ENCODE data around the gene ZNF641. TPM values are rescaled to one million over a fixed set of nuclear protein-coding genes. Genes with fewer than 3 reads are reported as not detected.

Gene ZNF641
- total and polyA plus RNA-seq, 2 of the 13 experiments (the other 11 are each of a cell fraction or from before 2014, with no cell fraction given), result 4.4 to 6.6 TPM

GRCh38 chr12:48351022-48351708, 446 bp upstream of the ZNF641 start (continued):
- peak in 1 of 2 experiments; percentile 38; a peak in 2 of 4 replicates for TF ChIP-seq POLR2A (IDR thresholded peaks at IDR 0.05; ENCODE audit: insufficient read depth in 1 of 2, low read depth in 2 of 2, low read length in 2 of 2)
- no peak for TF ChIP-seq TP53 (CRISPR knock-in tag; conservative IDR thresholded peaks at IDR 0.05)
- peak; percentile 48; the same call in 1 of the 2 replicates for TF ChIP-seq YEATS2 (CRISPR knock-in tag; IDR thresholded peaks at IDR 0.05; ENCODE audit: borderline replicate concordance)
- TF ChIP-seq RARA (CRISPR knock-in tag; IDR thresholded peaks at IDR 0.05), result 0 out of 2 replicates have a peak, but pooled peaks have one; percentile 9
- TF ChIP-seq ZBTB8A (CRISPR knock-in tag; IDR thresholded peaks at IDR 0.05; ENCODE audit: borderline replicate concordance, low read depth), result no peak
- TF ChIP-seq ZBTB34 (CRISPR knock-in tag; IDR thresholded peaks at IDR 0.05), result 0 out of 2 replicates have a peak, but pooled peaks have one; percentile 1
- peak; percentile 41; the same call in 1 of the 2 replicates for TF ChIP-seq POLR2G (IDR thresholded peaks at IDR 0.05; ENCODE audit: low read depth, low read length)
- 0 out of 2 replicates have a peak, but pooled peaks have one; percentile 19 for TF ChIP-seq HHEX (CRISPR knock-in tag; IDR thresholded peaks at IDR 0.05)
- TF ChIP-seq MXD1 (CRISPR knock-in tag; IDR thresholded peaks at IDR 0.05), result no peak
- peak; percentile 51; the same call in 1 of the 2 replicates for TF ChIP-seq ZNF614 (CRISPR knock-in tag; IDR thresholded peaks at IDR 0.05; ENCODE audit: borderline replicate concordance)
- peak; percentile 38; the same call in 1 of the 2 replicates for TF ChIP-seq MEIS2 (CRISPR knock-in tag; IDR thresholded peaks at IDR 0.05)
- TF ChIP-seq SRY (CRISPR knock-in tag; IDR thresholded peaks at IDR 0.05), result peak; percentile 50; the same call in 1 of the 2 replicates
- TF ChIP-seq ZNF407 (CRISPR knock-in tag; IDR thresholded peaks at IDR 0.05; ENCODE audit: not compliant biosample characterization), result no peak
- peak; percentile 49; the same call in 1 of the 2 replicates for TF ChIP-seq NKX3-1 (CRISPR knock-in tag; IDR thresholded peaks at IDR 0.05)
- TF ChIP-seq SMAD3 (CRISPR knock-in tag; IDR thresholded peaks at IDR 0.05), result peak; percentile 71; the same call in 1 of the 2 replicates
- peak; percentile 56; the same call in 1 of the 2 replicates for TF ChIP-seq ELF4 (CRISPR knock-in tag; IDR thresholded peaks at IDR 0.05; ENCODE audit: borderline replicate concordance)
- 0 out of 2 replicates have a peak, but pooled peaks have one; percentile 3 for TF ChIP-seq MTA1 (CRISPR knock-in tag; IDR thresholded peaks at IDR 0.05; ENCODE audit: borderline replicate concordance)
- 0 out of 2 replicates have a peak, but pooled peaks have one; percentile 65 for TF ChIP-seq PCBP1 (IDR thresholded peaks at IDR 0.05; ENCODE audit: borderline replicate concordance, low read depth, low read length)
- TF ChIP-seq CREM (IDR thresholded peaks at IDR 0.05), result no peak
- no peak for TF ChIP-seq CREM (CRISPR knock-in tag; IDR thresholded peaks at IDR 0.05)

All from HepG2 (cell line).